ENCODE results near the gene ATPAF1. TPM values are rescaled to one million over a fixed set of nuclear protein-coding genes. Genes with fewer than 3 reads are reported as not detected.

The ATPAF1 gene
- total RNA-seq, 4 donors from 2014 or later, result 44.7 to 92.5 (median 46.6) TPM

DNA sequence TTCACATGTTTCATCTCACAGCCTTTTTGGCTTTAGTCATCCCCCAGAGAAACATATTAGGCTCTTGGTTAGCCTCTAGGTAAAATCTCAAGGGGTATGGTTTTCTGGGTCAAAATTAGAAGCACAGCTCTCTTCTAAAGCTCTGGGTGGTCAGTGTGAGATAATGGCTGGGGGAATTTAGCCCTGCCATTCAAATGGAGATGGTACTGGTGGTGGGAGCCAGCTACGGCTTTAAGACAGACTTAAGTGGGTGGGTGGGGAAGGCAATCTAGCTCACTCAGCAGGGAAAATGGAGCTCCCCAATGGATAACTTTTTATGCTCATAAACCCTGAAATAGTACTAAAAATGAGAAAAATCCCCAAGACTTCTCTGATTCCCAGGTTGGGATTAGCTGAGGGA lies 9.2 kb upstream of the ATPAF1 start:
- TF ChIP-seq, protein P1, sequence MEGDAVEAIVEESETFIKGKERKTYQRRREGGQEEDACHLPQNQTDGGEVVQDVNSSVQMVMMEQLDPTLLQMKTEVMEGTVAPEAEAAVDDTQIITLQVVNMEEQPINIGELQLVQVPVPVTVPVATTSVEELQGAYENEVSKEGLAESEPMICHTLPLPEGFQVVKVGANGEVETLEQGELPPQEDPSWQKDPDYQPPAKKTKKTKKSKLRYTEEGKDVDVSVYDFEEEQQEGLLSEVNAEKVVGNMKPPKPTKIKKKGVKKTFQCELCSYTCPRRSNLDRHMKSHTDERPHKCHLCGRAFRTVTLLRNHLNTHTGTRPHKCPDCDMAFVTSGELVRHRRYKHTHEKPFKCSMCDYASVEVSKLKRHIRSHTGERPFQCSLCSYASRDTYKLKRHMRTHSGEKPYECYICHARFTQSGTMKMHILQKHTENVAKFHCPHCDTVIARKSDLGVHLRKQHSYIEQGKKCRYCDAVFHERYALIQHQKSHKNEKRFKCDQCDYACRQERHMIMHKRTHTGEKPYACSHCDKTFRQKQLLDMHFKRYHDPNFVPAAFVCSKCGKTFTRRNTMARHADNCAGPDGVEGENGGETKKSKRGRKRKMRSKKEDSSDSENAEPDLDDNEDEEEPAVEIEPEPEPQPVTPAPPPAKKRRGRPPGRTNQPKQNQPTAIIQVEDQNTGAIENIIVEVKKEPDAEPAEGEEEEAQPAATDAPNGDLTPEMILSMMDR (IDR thresholded peaks at IDR 0.05; ENCODE audit: low read depth), result no peak

DNA sequence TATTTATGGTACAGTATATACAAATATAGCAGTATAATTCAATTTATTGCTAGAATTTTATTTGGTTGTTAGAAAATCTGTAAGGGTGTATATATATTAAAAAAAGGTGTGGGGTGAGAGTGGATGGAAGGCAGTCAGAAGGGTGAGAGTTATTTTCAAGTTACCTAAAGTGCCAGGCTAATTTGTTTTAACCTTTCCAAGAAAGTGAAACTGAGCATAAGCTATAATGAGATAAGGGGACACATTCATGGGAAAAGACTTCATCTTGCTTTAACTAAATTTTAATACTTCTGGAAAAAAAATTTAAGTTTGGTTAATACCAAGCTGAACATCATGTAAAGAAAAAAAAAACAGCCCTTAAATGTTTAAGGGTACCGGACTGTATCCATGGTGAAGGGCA lies 8.4 kb upstream of the ATPAF1 start:
- TF ChIP-seq, protein P1 (IDR thresholded peaks at IDR 0.05; ENCODE audit: low read depth), result no peak

DNA sequence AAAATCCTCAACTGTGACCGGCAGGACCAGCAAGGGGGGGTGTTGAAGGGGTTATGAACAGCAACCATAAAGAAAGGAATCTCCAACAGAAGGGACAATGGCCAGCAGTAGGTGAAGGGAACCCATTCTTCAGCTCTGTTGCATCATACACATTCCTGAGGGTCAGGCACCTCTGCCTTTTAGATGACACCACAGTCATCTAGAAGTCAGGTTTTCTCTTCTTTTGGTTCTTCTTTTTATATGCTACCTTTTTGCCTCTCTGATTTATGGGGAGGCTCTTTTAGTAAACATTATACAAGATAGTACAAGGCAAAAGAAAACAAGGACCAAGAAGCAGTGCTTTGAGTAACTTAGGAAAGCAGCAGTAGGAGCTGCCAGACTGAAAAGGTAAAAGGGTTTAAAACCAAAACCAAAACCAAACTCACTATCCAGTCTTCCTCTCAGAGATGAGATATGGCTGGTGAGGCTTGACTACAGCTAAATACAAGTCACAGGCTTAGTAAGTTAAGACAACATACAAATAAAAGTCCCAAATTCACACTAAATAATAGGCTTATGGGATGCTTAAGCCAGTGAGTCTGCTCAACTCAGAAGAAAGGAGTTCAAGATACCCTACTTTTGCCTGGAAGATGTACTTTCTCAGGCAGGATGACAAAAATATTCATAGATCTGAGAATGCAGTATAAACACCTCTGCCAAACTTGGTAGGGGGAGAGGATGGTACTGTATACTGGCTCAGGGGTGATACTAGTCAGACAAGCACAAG lies 7.6 kb upstream of the ATPAF1 start:
- TF ChIP-seq, protein P1 (IDR thresholded peaks at IDR 0.05; ENCODE audit: low read depth), result no peak

DNA sequence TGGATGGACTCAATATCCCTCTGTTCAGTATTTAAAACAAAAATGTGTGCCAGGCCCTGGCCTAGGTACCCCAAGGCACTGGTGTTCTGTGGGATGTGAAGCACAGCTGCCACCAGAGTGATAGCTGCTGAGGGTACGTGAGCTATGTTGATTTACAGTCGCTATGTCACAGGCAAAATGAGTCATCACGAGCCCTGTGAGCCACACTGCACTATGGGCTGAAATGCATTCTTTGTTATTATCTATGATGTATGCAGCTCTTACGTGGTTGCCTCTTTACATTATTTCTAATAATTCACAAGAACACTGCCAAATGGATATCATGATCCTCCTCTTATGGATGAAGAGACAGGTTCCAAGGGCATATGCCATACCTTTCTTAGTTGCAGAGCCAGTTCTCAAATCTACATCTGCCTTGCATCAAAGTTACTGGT lies 5.6 kb upstream of the ATPAF1 start:
- TF ChIP-seq, protein P1 (IDR thresholded peaks at IDR 0.05; ENCODE audit: low read depth), result no peak

DNA sequence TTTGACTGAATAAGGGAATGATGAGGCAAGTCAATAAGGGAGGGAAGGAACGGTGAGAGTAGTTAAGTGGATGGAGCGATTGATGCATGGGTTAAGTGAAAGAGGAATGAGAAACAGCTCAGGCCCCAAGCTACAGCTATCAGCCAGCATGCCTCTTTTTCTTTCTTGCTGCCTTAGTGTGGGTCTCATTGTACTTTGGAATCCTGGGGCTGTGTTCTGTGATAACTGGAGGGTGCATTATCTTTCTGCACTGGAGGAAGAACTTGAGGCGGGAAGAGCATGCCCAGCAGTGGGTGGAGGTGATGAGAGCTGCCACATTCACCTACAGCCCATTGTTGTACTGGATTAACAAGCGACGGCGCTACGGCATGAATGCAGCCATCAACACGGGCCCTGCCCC lies 4.5 kb upstream of the ATPAF1 start:
- TF ChIP-seq, protein P1 (IDR thresholded peaks at IDR 0.05; ENCODE audit: low read depth), result no peak

DNA sequence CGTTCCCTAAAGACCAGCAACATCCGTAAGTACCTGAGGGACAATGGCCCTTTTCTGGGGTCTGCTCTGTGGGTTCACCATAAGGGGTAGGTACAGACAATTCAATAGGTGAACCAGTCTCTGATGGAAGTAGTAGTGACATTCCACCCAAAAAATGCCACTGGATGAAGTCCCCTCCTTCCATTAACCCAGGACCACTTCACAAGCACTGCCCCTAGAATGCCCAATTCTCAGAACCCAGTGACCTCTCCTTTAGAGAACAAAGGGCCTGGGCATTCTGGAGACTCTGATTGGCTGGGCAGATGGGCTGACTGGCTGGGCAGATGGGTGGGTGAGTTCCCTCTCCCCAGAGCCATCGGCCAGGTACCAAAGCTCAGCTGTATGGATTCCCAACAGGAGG lies 3.4 kb upstream of the ATPAF1 start, which contains the start of gene TEX38:
Gene TEX38, plus strand, starts transcription at position 301 of the 400 bp plus-strand sequence. Its CDS starts 81 bp downstream, at position 382.
- TF ChIP-seq, protein P1 (IDR thresholded peaks at IDR 0.05; ENCODE audit: low read depth), result no peak

DNA sequence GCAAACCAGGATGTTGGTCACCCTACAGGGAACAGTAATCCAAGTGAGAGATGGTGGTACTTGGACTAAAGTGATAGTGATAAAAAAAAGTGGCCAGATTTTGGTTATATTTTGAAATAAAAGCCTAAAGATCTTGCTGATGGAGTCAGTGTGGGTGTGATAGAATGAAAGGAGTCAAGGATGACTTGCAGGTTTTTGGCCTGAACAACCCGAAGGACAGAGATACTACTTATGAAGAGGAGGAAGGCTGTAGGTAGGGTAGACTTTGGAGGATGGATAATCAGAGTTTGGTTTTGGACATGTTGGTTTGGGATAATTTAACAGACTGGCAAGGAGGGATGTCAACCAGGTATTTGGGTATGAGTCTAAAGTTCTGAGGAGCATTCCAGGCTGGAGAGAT lies 2.0 kb upstream of the ATPAF1 start:
- TF ChIP-seq, protein P1 (IDR thresholded peaks at IDR 0.05; ENCODE audit: low read depth), result no peak
